Measurements from ENCODE around the gene FPR3.

Gene FPR3

GRCh38 chr19:51861870-51862622, 67.1 kb downstream of the FPR3 start:
- no peak overlapping the region for H3K27ac ChIP-seq
- H3K27me3 ChIP-seq (ENCODE audit: insufficient read depth, low read depth, severe bottlenecking), result no peaks in the 10 kb centered on the region
- peaks cover 41% of the 10 kb centered on the region for H3K9me3 ChIP-seq (ENCODE audit: severe bottlenecking)
- DNase-seq, result no peak
- no peak overlapping the region for H3K4me3 ChIP-seq (ENCODE audit: low read depth, low read length)
- no peaks in the 10 kb centered on the region; the same call in 1 of the 2 replicates for H3K36me3 ChIP-seq
- no peak for TF ChIP-seq CTCF (IDR thresholded peaks at IDR 0.05; ENCODE audit: low read depth, low read length)

GRCh38 chr19:51873097-51873496, 78.1 kb downstream of the FPR3 start:
- Histone ChIP-seq H3K27ac (no peak overlapping the region), H3K4me3 (ENCODE audit: low read depth, low read length) (no peak overlapping the region), H3K36me3 (peaks cover 29% of the 10 kb centered on the region), H3K9me3 (ENCODE audit: severe bottlenecking) (peaks cover 15% of the 10 kb centered on the region), H3K27me3 (ENCODE audit: insufficient read depth, low read depth, severe bottlenecking) (no peaks in the 10 kb centered on the region)
- no peak for TF ChIP-seq CTCF (IDR thresholded peaks at IDR 0.05; ENCODE audit: low read depth, low read length)
- no peak for DNase-seq
